Endometrium (tissue), 2 donors: ENCODE measurements around the gene PROX2.
A peak's percentile ranks its signal among the peaks of the same experiment; 100 is the strongest.

Source experiments
- FAIRE-seq: peaks from 2 replicates; lab custom pipeline; 2012; peaks lifted over from hg19 to GRCh38; lab: Jason Lieb, UNC
- donor health status: control.
- donor health status: control.

The PROX2 gene

GRCh38 chr14:74875204-74875603 lies 741 bp downstream of the PROX2 start:
- no peak for FAIRE-seq

DNA sequence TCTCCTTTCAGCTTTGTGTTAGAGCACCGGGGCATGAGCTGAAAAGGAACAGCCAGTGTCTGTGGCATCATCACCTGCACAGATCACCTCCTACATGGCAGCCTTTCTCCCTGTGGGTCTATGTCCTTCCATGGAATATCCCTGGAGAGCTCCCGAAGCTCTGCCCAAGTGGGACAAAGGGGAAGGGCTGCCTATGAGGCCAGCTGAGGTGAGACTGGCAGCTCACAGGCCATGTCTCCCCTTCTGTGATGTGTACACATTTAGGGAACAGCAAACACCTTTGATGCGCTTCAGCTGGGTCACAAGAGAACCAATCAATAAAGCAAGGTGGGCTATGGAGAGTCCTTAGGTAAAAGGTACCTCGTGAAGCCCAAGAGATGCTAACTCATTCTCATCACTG lies 4.1 kb downstream of the PROX2 start:
- FAIRE-seq, result no peak

GRCh38 chr14:74868739-74869138 lies 7.2 kb downstream of the PROX2 start:
- FAIRE-seq, result no peak

- no peak for FAIRE-seq
These were observed 8.3 kb downstream of the PROX2 start for GRCh38 chr14:74867673-74868072.

- no peak for FAIRE-seq
These were observed 9.1 kb downstream of the PROX2 start for GRCh38 chr14:74866708-74867389.

- FAIRE-seq, result no peak
These were observed 10.8 kb downstream of the PROX2 start for GRCh38 chr14:74865156-74865555.

DNA sequence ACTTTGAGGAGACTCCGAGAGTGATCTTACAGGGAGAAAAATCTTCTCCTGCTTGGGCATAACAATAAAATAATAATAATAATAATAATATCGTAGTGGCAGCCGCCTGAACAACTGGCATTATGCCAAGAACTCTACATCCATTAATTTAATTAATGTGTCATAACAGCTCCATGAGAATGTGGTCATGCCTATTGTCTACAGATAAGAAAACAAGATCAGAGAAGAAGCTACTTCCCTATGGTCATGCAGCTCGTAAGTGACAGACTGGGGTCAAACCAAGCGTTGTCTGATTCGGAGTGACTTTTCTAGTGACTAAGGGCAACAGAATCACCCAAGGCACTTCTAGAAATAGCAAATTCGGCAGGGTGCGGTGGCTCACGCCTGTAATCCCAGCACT lies 11.7 kb downstream of the PROX2 start:
- FAIRE-seq, result no peak

GRCh38 chr14:74863274-74863673 lies 12.7 kb downstream of the PROX2 start:
- FAIRE-seq, result no peak

GRCh38 chr14:74861734-74862090 lies 14.2 kb downstream of the PROX2 start:
- no peak for FAIRE-seq

- FAIRE-seq, result no peak
These were observed 14.8 kb downstream of the PROX2 start for GRCh38 chr14:74860899-74861733.

GRCh38 chr14:74859757-74860552 lies 16.0 kb downstream of the PROX2 start:
- FAIRE-seq, result no peak

DNA sequence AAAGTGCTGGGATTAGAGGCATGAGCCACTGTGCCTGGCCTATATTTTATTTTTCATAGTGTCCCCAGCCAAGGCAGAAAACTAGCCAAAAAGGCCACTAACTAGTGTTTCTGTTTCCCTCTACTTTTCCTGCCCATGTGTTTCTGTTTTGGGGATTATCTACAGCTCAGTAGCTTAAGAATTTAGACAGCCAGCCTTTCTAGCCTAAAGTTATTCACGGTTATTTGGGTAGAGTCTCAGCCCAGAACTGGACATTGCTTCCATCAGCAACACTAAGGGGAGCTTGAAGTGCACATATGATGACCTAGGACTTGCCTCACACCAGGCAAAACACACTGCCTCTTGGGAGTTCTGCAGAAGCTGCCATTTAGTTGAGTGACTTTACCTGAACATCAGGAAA lies 17.9 kb downstream of the PROX2 start:
- no peak for FAIRE-seq

DNA sequence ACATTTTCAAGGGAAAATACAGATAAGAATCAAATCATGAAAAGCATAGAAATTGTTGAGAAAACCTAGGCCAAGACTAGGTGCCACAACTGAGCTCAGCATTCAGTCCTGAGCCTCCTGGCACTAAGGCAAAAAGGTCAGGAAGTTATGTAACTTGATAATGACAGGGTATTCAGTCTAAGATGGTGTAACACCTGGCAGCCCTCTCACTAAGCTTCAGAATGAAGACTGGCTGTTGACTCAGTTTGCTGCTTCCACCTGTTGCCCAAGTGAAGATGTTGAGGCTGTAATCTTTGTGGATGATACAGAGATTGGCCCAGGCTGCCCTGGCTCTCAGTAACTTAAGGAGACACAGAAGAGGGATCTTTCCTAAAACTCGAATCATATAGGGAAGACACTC lies 19.6 kb downstream of the PROX2 start:
- no peak for FAIRE-seq

GRCh38 chr14:74855945-74856344 lies 20.0 kb downstream of the PROX2 start:
- FAIRE-seq, result no peak

GRCh38 chr14:74855021-74855420 lies 20.9 kb downstream of the PROX2 start:
- FAIRE-seq, result no peak

- no peak for FAIRE-seq
These were observed 22.4 kb downstream of the PROX2 start for GRCh38 chr14:74853581-74853980.

- FAIRE-seq, result peak; percentile 89
These were observed 22.9 kb downstream of the PROX2 start for GRCh38 chr14:74852922-74853530.

GRCh38 chr14:74848768-74849167 lies 27.2 kb downstream of the PROX2 start:
- no peak for FAIRE-seq

GRCh38 chr14:74846968-74847665 lies 28.8 kb downstream of the PROX2 start:
- FAIRE-seq, result no peak

GRCh38 chr14:74846168-74846567 lies 29.8 kb downstream of the PROX2 start:
- FAIRE-seq, result peak; percentile 94

GRCh38 chr14:74843653-74844052 lies 32.3 kb downstream of the PROX2 start:
- FAIRE-seq, result peak; percentile 87
